Vagina (tissue), 2 donors: Measurements from ENCODE around the gene LMNTD2.

ENCODE experiments used
- CTCF ChIP-seq, 3 experiments: fragments of 450-650 bp in 2 of 3; fragments of 200-600 bp in 1 of 3; sonication (generic) in 1 of 3; IDR thresholded peaks; one replicate each; pipeline ENCODE4 v1.5.1; 2017 to 2019; ENCODE audit warnings: antibody characterized with exemption in 3 of 3, mild to moderate bottlenecking in 2 of 3, moderate library complexity in 2 of 3
- POLR2A ChIP-seq, 2 donors: fragments of 450-650 bp; IDR thresholded peaks; one replicate each; pipeline ENCODE4 v1.6.1; 2017; ENCODE audit warnings: antibody characterized with exemption in 2 of 2, mild to moderate bottlenecking in 2 of 2, moderate library complexity in 2 of 2
- POLR2AphosphoS5 ChIP-seq, 2 donors: sonication (generic); formaldehyde crosslinking; IDR thresholded peaks; one replicate each; pipeline ENCODE4 v1.9.0; 2017; ENCODE audit warnings: antibody characterized with exemption in 2 of 2, mild to moderate bottlenecking in 2 of 2, low read depth in 1 of 2; ENCODE audit not compliant: insufficient read depth in 1 of 2

- TF ChIP-seq CTCF (IDR thresholded peaks at IDR 0.05) (no peak), POLR2AphosphoS5 (IDR thresholded peaks at IDR 0.05; ENCODE audit: insufficient read depth in 1 of 2, low read depth in 1 of 2) (no peak), POLR2A (IDR thresholded peaks at IDR 0.05) (no peak)
Measured at GRCh38 chr11:609341-609811, 48.8 kb upstream of the LMNTD2 start.
